Measurements from ENCODE around the gene GRM5. TPM values are rescaled to one million over a fixed set of nuclear protein-coding genes. Genes with fewer than 3 reads are reported as not detected.

The GRM5 gene
- total RNA-seq, 1 experiment from 2014 or later, result 8.3 TPM

DNA sequence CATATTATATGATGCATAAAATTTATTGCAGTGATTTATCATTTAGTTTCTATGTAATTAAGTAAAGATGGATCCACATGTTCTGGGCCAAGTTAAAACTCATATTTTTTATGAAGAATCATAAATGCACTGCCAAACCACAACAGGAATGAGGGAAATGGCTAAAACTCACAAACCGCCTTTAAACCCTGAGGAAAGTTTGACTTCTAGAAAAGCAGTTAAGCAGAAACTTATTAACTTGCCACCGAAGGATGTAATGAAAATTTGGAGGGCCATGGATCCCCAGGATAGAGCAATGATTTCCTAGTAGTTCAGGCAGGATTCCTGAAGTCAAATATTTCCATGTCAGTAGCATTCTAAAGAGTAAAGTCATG is 510.0 kb downstream of the GRM5 start:
- intact Hi-C loops (cut with micrococcal nuclease; ENCODE audit: unreplicated experiment), result loop anchor here (10.0 kb wide), 4 partner anchors 119 to 1201 kb away; no protein-coding TSS in a partner anchor
- CTCF ChIA-PET, result no interaction called here

DNA sequence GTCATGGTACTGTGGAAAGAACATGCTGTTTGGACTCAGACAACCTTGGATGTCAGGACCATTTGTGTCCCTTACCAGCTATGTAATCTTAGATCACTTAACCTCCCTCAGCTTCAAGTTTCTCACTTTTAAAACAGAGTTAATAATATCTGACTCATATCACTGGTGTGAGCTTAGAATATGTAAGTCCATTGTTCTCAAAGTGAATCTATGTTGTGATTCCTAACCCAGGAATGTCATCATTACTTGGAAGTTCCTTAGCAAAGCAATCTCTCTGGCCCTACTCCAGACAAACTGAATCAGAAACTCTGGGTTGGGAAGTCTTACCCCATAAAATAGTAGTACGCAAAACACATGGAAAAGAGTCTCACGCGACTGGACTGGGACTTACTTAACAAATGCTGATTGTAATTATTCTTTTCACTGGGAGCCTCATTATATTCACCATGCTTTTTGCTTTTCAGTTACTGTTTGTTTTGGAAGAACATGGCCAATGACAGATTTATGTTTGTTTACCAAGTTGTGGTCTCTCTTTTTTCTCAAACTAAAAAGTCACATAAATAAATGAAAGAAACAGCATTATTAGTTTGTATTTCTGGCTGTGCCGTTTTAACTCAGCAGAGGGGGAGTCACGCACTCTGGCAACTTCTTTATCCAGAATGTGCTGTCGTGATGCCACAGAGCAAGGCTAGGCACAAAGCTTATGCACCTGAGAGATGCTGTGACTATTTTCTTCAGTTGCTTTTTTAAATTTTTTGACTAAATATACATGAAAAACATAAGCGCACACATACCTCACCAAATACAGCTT is 510.6 kb downstream of the GRM5 start:
- CTCF ChIA-PET, result interaction anchor here (1.0 kb wide), 1 partner anchor 11 kb away, joined by 3 read pairs; no protein-coding TSS in a partner anchor
- BruUV-seq (replicated peaks), result no TSS peak
- peak; percentile 32 for DNase-seq
- H3K27ac Mint-ChIP-seq (ENCODE audit: unreplicated experiment), result peak overlapping the region; percentile 42
- no peak overlapping the region for H3K4me3 Mint-ChIP-seq (ENCODE audit: low read depth, unreplicated experiment)
- no peaks in the 10 kb centered on the region for H3K36me3 Mint-ChIP-seq (ENCODE audit: insufficient read depth, unreplicated experiment)
- H3K4me1 Mint-ChIP-seq (ENCODE audit: low read depth, unreplicated experiment), result peaks cover 8% of the 10 kb centered on the region
- H3K9me3 Mint-ChIP-seq (ENCODE audit: low read depth, unreplicated experiment), result no peaks in the 10 kb centered on the region
- no peaks in the 10 kb centered on the region for H3K27me3 Mint-ChIP-seq (ENCODE audit: unreplicated experiment)
- no peak for TF ChIP-seq CTCF (IDR thresholded peaks at IDR 0.05; ENCODE audit: unreplicated experiment)
- intact Hi-C loops (cut with micrococcal nuclease; ENCODE audit: unreplicated experiment), result loop anchor here (10.0 kb wide), 4 partner anchors 120 to 1200 kb away; no protein-coding TSS in a partner anchor

More for the DNA sequence above, 510.0 kb downstream of the GRM5 start:
- Mint-ChIP-seq H3K4me1 (ENCODE audit: low read depth, unreplicated experiment) (peaks cover 8% of the 10 kb centered on the region), H3K27me3 (ENCODE audit: unreplicated experiment) (no peaks in the 10 kb centered on the region), H3K4me3 (ENCODE audit: low read depth, unreplicated experiment) (no peak overlapping the region), H3K36me3 (ENCODE audit: insufficient read depth, unreplicated experiment) (no peaks in the 10 kb centered on the region), H3K9me3 (ENCODE audit: low read depth, unreplicated experiment) (no peaks in the 10 kb centered on the region), H3K27ac (ENCODE audit: unreplicated experiment) (no peak overlapping the region)
- no TSS peak for BruUV-seq (replicated peaks)
- no peak for DNase-seq
- TF ChIP-seq CTCF (IDR thresholded peaks at IDR 0.05; ENCODE audit: unreplicated experiment), result no peak

GRCh38 chr11:88553204-88553603 is 512.6 kb downstream of the GRM5 start:
- DNase-seq, result no peak
- BruUV-seq (replicated peaks), result no TSS peak
- CTCF ChIA-PET, result interaction anchor here (1.2 kb wide), 1 partner anchor 9 kb away, joined by 3 read pairs; no protein-coding TSS in a partner anchor
- TF ChIP-seq CTCF (IDR thresholded peaks at IDR 0.05; ENCODE audit: unreplicated experiment), result no peak
- H3K4me1 Mint-ChIP-seq (ENCODE audit: low read depth, unreplicated experiment), result peaks cover 7% of the 10 kb centered on the region
- H3K9me3 Mint-ChIP-seq (ENCODE audit: low read depth, unreplicated experiment), result no peaks in the 10 kb centered on the region
- H3K27ac Mint-ChIP-seq (ENCODE audit: unreplicated experiment), result no peak overlapping the region
- no peaks in the 10 kb centered on the region for H3K27me3 Mint-ChIP-seq (ENCODE audit: unreplicated experiment)
- intact Hi-C loops (cut with micrococcal nuclease; ENCODE audit: unreplicated experiment), result loop anchor here (10.0 kb wide), 4 partner anchors 122 to 1198 kb away; no protein-coding TSS in a partner anchor
- H3K4me3 Mint-ChIP-seq (ENCODE audit: low read depth, unreplicated experiment), result no peak overlapping the region
- H3K36me3 Mint-ChIP-seq (ENCODE audit: insufficient read depth, unreplicated experiment), result no peaks in the 10 kb centered on the region

GRCh38 chr11:88552379-88553062 is 513.3 kb downstream of the GRM5 start:
- peak; percentile 65 for DNase-seq
- Mint-ChIP-seq H3K27ac (ENCODE audit: unreplicated experiment) (no peak overlapping the region), H3K9me3 (ENCODE audit: low read depth, unreplicated experiment) (no peaks in the 10 kb centered on the region), H3K4me3 (ENCODE audit: low read depth, unreplicated experiment) (no peak overlapping the region), H3K4me1 (ENCODE audit: low read depth, unreplicated experiment) (peaks cover under 1% of the 10 kb centered on the region), H3K27me3 (ENCODE audit: unreplicated experiment) (no peaks in the 10 kb centered on the region), H3K36me3 (ENCODE audit: insufficient read depth, unreplicated experiment) (no peaks in the 10 kb centered on the region)
- BruUV-seq (replicated peaks), result no TSS peak
- CTCF ChIA-PET, result interaction anchor here (0.6 to 1.5 kb wide), 5 partner anchors 8 to 536 kb away, joined by 3 to 7 read pairs (median 3); no protein-coding TSS in a partner anchor
- peak; percentile 63 for TF ChIP-seq CTCF (IDR thresholded peaks at IDR 0.05; ENCODE audit: unreplicated experiment)
- intact Hi-C loops (cut with micrococcal nuclease; ENCODE audit: unreplicated experiment), result loop anchor here (10.0 kb wide), 4 partner anchors 122 to 1198 kb away; no protein-coding TSS in a partner anchor

All from Calu3 (cell line).